ENCODE data around the gene MYOC. TPM values are rescaled to one million over a fixed set of nuclear protein-coding genes. Genes with fewer than 3 reads are reported as not detected.

The MYOC gene
- total RNA-seq, 1 experiment from 2014 or later = not detected

DNA sequence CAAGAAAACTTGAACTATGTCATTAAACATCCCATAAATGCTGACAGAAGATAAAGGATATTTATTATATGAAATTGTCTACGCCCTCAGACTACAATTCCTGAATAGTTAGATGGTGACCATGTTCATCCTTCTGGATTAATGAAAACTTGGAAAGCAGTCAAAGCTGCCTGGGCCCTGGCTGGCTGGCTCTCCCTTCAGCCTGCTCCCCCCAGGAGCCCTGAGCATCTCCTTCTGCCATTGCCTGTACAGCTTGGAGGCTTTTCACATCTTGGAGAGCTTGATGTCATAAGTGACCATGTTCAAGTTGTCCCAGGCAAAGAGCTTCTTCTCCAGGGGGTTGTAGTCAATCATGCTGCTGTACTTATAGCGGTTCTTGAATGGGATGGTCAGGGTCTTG is 16.8 kb downstream of the MYOC start:
- no peaks in the 10 kb centered on the region for H3K4me1 ChIP-seq (ENCODE audit: control insufficient read depth in 1 of 2, insufficient read depth in 2 of 2, low read length in 2 of 2)
- POLR2A ChIA-PET = no interaction called here
- H3K9ac ChIP-seq (ENCODE audit: low read length) = no peak overlapping the region
- no peaks in the 10 kb centered on the region for H4K20me1 ChIP-seq (ENCODE audit: insufficient read depth)
- TF ChIP-seq JUND (IDR thresholded peaks at IDR 0.05) (no peak), ZFX (IDR thresholded peaks at IDR 0.05) (no peak), EZH2phosphoT487 (IDR thresholded peaks at IDR 0.05; ENCODE audit: borderline replicate concordance) (no peak), FOSL1 (IDR thresholded peaks at IDR 0.05; ENCODE audit: low read depth) (no peak), RAD21 (IDR thresholded peaks at IDR 0.05; ENCODE audit: low read depth) (no peak), SRF (IDR thresholded peaks at IDR 0.05; ENCODE audit: low read depth) (no peak), MAX (IDR thresholded peaks at IDR 0.05) (no peak), ELF1 (IDR thresholded peaks at IDR 0.05; ENCODE audit: borderline replicate concordance, low read depth) (no peak), ATF3 (IDR thresholded peaks at IDR 0.05) (no peak), POLR2A (IDR thresholded peaks at IDR 0.05; ENCODE audit: borderline replicate concordance, extremely low read depth, insufficient read depth, insufficient read length) (no peak), SP1 (IDR thresholded peaks at IDR 0.05; ENCODE audit: low read depth) (no peak)
- TF ChIP-seq, protein P1, sequence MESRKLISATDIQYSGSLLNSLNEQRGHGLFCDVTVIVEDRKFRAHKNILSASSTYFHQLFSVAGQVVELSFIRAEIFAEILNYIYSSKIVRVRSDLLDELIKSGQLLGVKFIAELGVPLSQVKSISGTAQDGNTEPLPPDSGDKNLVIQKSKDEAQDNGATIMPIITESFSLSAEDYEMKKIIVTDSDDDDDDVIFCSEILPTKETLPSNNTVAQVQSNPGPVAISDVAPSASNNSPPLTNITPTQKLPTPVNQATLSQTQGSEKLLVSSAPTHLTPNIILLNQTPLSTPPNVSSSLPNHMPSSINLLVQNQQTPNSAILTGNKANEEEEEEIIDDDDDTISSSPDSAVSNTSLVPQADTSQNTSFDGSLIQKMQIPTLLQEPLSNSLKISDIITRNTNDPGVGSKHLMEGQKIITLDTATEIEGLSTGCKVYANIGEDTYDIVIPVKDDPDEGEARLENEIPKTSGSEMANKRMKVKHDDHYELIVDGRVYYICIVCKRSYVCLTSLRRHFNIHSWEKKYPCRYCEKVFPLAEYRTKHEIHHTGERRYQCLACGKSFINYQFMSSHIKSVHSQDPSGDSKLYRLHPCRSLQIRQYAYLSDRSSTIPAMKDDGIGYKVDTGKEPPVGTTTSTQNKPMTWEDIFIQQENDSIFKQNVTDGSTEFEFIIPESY (IDR thresholded peaks at IDR 0.05; ENCODE audit: extremely low read depth, insufficient replicate concordance, low read length) = no peak
- TF ChIP-seq, protein P2, sequence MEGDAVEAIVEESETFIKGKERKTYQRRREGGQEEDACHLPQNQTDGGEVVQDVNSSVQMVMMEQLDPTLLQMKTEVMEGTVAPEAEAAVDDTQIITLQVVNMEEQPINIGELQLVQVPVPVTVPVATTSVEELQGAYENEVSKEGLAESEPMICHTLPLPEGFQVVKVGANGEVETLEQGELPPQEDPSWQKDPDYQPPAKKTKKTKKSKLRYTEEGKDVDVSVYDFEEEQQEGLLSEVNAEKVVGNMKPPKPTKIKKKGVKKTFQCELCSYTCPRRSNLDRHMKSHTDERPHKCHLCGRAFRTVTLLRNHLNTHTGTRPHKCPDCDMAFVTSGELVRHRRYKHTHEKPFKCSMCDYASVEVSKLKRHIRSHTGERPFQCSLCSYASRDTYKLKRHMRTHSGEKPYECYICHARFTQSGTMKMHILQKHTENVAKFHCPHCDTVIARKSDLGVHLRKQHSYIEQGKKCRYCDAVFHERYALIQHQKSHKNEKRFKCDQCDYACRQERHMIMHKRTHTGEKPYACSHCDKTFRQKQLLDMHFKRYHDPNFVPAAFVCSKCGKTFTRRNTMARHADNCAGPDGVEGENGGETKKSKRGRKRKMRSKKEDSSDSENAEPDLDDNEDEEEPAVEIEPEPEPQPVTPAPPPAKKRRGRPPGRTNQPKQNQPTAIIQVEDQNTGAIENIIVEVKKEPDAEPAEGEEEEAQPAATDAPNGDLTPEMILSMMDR (IDR thresholded peaks at IDR 0.05 in 2 of 3, conservative IDR thresholded peaks at IDR 0.05 in 1 of 3; ENCODE audit: borderline replicate concordance in 1 of 3, insufficient read depth in 1 of 3, low read depth in 2 of 3, low read length in 2 of 3) = no peak
- H3K36me3 ChIP-seq (ENCODE audit: control insufficient read depth in 1 of 2, insufficient read depth in 2 of 2, low read length in 2 of 2) = no peaks in the 10 kb centered on the region
- no peaks in the 10 kb centered on the region for H3K9me3 ChIP-seq (ENCODE audit: control insufficient read depth in 1 of 2, insufficient read depth in 1 of 2, low read depth in 1 of 2, low read length in 2 of 2)
- no peaks in the 10 kb centered on the region for H3K9me2 ChIP-seq (ENCODE audit: insufficient read depth)
- intact Hi-C loops (cut with micrococcal nuclease) = no loop called here
- H3K27ac ChIP-seq (ENCODE audit: low read depth, low read length) = no peak overlapping the region
- no peak overlapping the region for H2AFZ ChIP-seq (ENCODE audit: low read depth, low read length, poor library complexity, severe bottlenecking)
- no peak for DNase-seq (ENCODE audit: low read depth, low spot score)
- RAD21 ChIA-PET (ENCODE audit: low non-redundant PET in 1 of 2, low total read pairs in 2 of 2, uncharacterized antibody in 2 of 2, unreplicated experiment in 2 of 2) = no interaction called here
- no TSS peak for BruUV-seq (replicated peaks)
- H3K27me3 ChIP-seq (ENCODE audit: insufficient read depth, low read length) = no peaks in the 10 kb centered on the region
- ATAC-seq = no peak
- H3K79me2 ChIP-seq (ENCODE audit: insufficient read depth, low read length) = no peaks in the 10 kb centered on the region
- CTCF ChIA-PET = interaction anchor here (1.8 kb wide), 1 partner anchor 10 kb away, joined by 8 read pairs; no protein-coding TSS in a partner anchor
- H3K4me3 ChIP-seq (replicated peaks in 1 of 2; ENCODE audit: low read depth in 1 of 2, low read length in 2 of 2) = no peak overlapping the region
- H3K4me2 ChIP-seq (ENCODE audit: low read length) = no peak overlapping the region
